NCI-H345 (cell line): ENCODE data around the gene MED15.
"Not testable (repeated sequence)": the region's sequence is repeated elsewhere in the genome, so short reads cannot be mapped to it uniquely, and the experiment has no call there.

Source experiments
- DNase-seq: peaks from one replicate; lab custom pipeline; 2025; lab: John Stamatoyannopoulos, UW

MED15 gene

DNA sequence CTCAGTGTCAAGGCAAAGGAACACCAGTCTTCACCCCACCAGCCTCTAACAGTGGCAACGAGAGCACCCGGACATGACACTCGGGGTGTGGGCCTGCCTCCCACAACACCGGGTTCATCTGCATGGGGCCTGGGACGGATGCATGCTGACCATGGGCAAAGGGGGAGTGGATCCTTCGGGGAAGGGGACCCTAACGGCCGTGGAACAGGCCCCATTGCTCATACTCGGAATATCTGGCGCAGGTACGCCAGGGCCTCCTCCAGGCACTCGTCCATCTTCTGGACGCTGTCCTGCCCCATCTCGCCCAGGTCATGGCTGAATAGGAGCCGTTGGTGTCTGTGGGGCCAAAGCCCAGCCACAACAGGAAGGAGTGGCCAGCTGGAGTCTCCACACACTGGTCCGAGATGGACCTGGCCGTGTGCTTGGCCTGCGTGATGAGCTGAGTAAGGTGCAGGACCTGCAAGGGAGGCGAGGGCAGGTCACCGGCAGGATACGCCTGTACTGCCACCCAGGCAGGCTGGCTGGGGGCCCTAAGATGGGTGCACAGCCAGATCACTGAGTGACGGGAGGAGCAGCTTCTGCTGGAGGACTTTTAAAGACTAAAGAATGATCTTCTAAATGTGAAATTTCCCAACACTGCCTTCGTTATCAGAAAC lies 96.8 kb downstream of the MED15 start:
- no peak for DNase-seq

- no peak for DNase-seq
These were observed 97.4 kb downstream of the MED15 start for GRCh38 chr22:20604776-20605221.

GRCh38 chr22:20605328-20605727 lies 97.9 kb downstream of the MED15 start:
- DNase-seq = no peak

DNA sequence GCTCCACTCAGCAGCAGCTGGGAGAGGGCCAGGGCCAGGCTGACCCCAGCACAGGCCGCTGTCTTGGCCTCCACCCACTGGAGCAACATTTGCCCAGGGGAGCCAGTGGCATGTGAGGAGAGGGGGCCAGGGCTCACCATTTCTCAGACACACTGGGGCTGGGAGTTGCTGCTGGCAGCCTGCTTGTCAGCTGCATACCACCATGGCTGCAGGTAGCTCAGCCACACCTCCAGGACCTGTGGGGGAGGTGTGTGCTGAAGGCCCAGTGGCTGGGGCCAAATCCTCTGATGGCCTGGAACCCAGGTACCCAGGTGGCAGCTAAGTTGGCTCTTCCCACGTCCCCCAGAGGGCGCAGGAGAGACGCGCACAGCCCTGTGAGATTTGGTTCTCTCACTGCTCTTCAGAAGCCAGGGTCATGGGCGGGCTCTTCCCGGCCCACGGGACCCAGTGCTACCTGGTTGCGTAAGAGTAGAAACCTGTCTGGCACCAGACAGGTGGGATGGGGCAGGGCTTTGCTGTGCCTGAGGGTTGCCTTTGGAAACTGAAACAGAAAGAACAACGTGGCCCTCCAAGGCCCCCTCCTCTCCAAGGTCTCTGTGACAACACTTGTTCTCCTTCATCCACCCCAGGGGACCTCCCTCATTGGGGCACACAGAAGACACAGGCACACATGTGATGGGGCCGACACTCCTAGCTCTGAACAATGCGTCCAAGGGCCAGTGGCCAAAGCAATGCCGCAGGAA lies 98.8 kb downstream of the MED15 start:
- peak; percentile 69 for DNase-seq

DNA sequence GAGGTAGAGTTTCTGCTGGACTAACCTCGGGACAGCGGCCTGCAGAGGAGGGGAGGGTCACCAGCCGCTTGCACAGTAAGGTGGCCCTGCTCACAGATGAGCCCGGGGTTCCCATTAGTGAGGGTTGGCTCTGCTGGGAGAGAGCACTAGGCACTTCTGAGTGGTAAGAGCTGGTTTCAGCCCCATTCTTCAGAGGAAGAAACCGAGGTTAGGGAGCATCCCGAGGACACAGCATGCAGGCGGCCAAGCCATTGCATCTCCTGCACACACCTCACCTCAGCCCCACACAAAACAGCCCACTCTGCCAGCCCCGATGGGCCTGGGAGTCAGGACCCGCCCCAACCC lies 99.3 kb downstream of the MED15 start:
- no peak for DNase-seq

GRCh38 chr22:20607157-20607907 lies 99.9 kb downstream of the MED15 start:
- DNase-seq = peak; percentile 57

- no peak for DNase-seq
These were observed 102.9 kb downstream of the MED15 start for GRCh38 chr22:20610243-20610686.

GRCh38 chr22:20610757-20611156 lies 103.3 kb downstream of the MED15 start:
- DNase-seq = no peak

GRCh38 chr22:20611418-20611817 lies 104.0 kb downstream of the MED15 start:
- DNase-seq = no peak

DNA sequence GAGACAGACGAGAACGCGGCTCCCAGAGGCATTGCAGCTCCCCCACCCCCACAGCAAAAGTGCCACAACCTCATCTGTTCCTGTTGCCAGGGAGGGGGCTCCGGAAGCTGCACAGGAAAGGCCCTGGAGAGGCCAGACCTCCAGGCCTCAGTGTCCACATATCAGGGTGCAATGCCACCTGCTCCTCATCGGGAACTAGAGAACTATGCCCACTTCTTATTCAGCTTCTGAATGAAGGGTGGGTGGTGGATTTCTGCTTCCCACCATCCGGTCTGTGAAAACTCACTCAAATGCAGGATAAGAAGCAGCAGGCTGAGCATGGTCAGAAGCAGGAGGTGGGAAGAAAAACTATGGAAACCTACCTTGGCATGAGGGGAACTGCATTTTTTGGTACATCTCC lies 105.9 kb downstream of the MED15 start:
- DNase-seq = no peak

- DNase-seq = no peak
These were observed 107.6 kb downstream of the MED15 start for GRCh38 chr22:20615021-20615420.

- DNase-seq = no peak
These were observed 108.4 kb downstream of the MED15 start for GRCh38 chr22:20615533-20616450.

DNA sequence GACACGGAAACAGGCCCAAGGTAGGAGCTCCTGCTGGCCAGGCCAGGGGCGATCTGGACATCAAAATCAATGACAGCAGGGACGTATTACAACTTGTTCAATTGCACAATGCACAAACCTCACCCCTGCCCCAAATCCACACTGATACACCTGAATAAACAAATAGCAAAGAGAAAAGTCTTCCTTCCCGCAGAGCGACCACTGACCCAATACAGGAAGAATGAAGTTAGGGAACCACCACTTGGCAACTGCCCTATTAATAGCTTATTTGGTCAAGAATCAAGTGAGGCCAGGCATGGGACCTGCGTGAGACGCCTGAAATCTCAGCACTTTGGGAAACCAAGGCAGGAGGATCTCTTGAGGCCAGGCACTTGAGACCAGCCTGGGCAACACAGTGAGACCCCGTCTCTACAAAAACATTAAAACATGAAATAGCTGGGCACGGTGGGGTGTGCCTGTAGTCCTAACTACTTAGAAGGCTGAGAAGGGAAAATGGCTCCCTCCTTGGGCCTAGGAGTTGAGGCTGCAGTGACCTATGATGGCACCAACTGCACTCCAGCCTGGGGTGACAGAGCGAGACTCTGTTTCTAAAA lies 109.1 kb downstream of the MED15 start:
- DNase-seq = no peak

DNA sequence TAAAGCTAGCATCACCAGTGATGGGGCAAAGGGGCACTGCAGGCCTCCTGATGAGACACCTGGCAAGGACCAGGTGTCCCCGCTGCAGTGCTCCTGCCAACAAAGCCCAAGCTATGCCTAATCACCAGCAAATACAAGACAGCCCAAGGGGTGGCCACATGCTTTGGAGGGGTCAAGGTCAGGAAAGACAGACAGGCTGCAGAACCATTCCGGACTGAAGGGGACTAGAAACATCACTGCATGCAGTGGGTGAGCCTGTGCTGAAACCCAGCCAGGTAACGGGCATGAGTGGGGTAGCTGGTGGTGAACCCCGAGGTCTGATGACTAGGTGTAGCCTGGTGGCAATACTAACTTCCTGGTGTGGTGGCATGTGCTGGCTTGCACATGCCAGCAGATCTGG lies 111.1 kb downstream of the MED15 start:
- no peak for DNase-seq

- no peak for DNase-seq
These were observed 111.9 kb downstream of the MED15 start for GRCh38 chr22:20619045-20619892.

GRCh38 chr22:20619893-20620194 lies 112.4 kb downstream of the MED15 start:
- DNase-seq = not testable (repeated sequence)

DNA sequence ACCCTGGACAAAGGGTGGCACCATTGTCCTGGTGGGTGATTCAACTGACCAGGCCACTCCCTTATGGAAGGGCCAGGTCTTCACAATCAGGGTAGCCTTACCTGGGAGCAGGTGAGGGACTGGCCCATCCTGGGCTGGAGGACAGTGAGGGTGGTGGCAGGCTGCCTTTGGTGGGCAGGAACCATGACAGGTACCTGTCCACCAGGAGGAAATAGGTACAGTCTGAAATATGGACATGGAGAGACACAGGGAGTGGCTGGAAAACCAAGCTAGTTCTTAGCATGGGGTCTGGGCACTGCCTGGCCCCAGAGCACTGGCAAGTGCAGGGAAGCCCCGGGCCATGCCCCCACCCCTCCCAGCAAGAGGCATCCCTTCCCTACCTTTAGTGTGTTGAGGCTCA lies 113.8 kb downstream of the MED15 start:
- DNase-seq = no peak

GRCh38 chr22:20622650-20623339 lies 115.4 kb downstream of the MED15 start:
- DNase-seq = no peak

DNA sequence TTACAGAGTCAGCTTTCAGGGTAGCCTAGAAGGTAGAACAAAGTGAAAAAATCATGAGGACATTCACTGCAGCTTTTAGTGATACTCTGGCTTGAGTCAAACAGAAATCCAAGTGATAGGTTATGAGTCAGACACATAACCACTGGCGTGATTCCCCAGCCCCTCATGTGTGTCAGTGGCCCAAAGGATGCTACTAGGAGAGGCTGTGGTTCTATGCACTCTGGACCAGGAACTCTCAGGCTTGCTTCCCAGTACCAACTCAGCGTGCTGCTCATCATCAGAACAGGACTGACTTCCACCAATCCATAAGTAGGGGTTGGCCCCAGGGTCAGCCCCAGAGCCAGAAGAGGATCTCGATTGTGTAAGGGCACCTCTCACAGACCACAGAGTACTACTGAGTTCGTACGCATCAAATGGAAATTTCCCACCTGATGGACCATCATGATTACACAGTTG lies 116.8 kb downstream of the MED15 start:
- no peak for DNase-seq

GRCh38 chr22:20625270-20625669 lies 117.9 kb downstream of the MED15 start:
- no peak for DNase-seq
